Naive thymus-derived CD4-positive, alpha-beta T cell (primary cell): Measurements from ENCODE around the gene SPATA17. TPM values are rescaled to one million over a fixed set of nuclear protein-coding genes. Genes with fewer than 3 reads are reported as not detected.
"Not testable (repeated sequence)": the region's sequence is repeated elsewhere in the genome, so short reads cannot be mapped to it uniquely, and the experiment has no call there.

Experiments
- ATAC-seq: fragments of 150-1000 bp; cut with Tn5 transposase; 2 replicates; pipeline ENCODE4 v1.10.0; 2021; ENCODE audit warnings: mild to moderate bottlenecking, moderate library complexity
- CTCF ChIA-PET: fragments of 350-600 bp; sonication (Branson Sonifier 250); formaldehyde crosslinking; loops from one replicate; lab custom pipeline; 2021; ENCODE audit warnings: antibody characterized with exemption; lab: Charles Lee
- POLR2A ChIA-PET: fragments of 350-600 bp; sonication (Branson Sonifier 250); formaldehyde crosslinking; loops from one replicate; lab custom pipeline; 2021; ENCODE audit warnings: antibody characterized with exemption, inconsistent platforms; lab: Charles Lee
- DNase-seq, 9 donors: peaks; one replicate each; pipeline versions ENCODE4 v3.0.0 to v3.0.0-alpha.2; 2020 to 2022; ENCODE audit warnings: mixed read lengths in 1 of 9
- H3K27ac ChIP-seq: one replicate; pipeline ENCODE4 v1.7.0; 2013; ENCODE audit warnings: mild to moderate bottlenecking, low read depth, low read length, moderate library complexity
- H3K27me3 ChIP-seq, 2 donors: one replicate each; pipeline ENCODE4 v1.7.0; 2013; ENCODE audit warnings: low read length in 2 of 2, mild to moderate bottlenecking in 2 of 2, moderate library complexity in 2 of 2; ENCODE audit not compliant: control insufficient read depth in 2 of 2, insufficient read depth in 2 of 2
- H3K36me3 ChIP-seq, 3 experiments: 1 replicate in 2 of 3; 2 replicates in 1 of 3; pipeline ENCODE4 v1.7.0; 2013; ENCODE audit warnings: low read length in 3 of 3, mild to moderate bottlenecking in 3 of 3, moderate library complexity in 1 of 3; ENCODE audit not compliant: insufficient read depth in 3 of 3, control insufficient read depth in 2 of 3
- H3K4me1 ChIP-seq, 2 donors: one replicate each; pipeline ENCODE4 v1.7.0; 2013; ENCODE audit warnings: low read length in 2 of 2, mild to moderate bottlenecking in 2 of 2, moderate library complexity in 1 of 2; ENCODE audit not compliant: control insufficient read depth in 2 of 2, insufficient read depth in 2 of 2
- H3K4me3 ChIP-seq: 2 replicates; pipeline ENCODE4 v1.7.0; 2013; ENCODE audit warnings: mild to moderate bottlenecking, low read length
- H3K9me3 ChIP-seq, 3 experiments: 1 replicate in 2 of 3; 2 replicates in 1 of 3; pipeline ENCODE4 v1.7.0; 2013; ENCODE audit warnings: low read length in 3 of 3; ENCODE audit not compliant: control insufficient read depth in 2 of 3
- H3K27ac Mint-ChIP-seq, 9 donors: one replicate each; pipeline ENCODE4 v1.8.0; 2020 to 2022; ENCODE audit warnings: mixed read lengths in 9 of 9, mild to moderate bottlenecking in 8 of 9, moderate library complexity in 5 of 9, inconsistent platforms in 2 of 9
- H3K27me3 Mint-ChIP-seq, 5 donors: one replicate each; pipeline ENCODE4 v1.8.0; 2021 to 2022; ENCODE audit warnings: mixed read lengths in 5 of 5, mild to moderate bottlenecking in 1 of 5
- H3K36me3 Mint-ChIP-seq, 5 donors: one replicate each; pipeline ENCODE4 v1.8.0; 2020 to 2022; ENCODE audit warnings: mixed read lengths in 5 of 5, mild to moderate bottlenecking in 3 of 5, inconsistent platforms in 1 of 5
- H3K4me1 Mint-ChIP-seq, 7 donors: one replicate each; pipeline ENCODE4 v1.8.0; 2020 to 2022; ENCODE audit warnings: mixed read lengths in 7 of 7, mild to moderate bottlenecking in 3 of 7, inconsistent platforms in 1 of 7
- H3K4me3 Mint-ChIP-seq, 10 donors: one replicate each; pipeline ENCODE4 v1.8.0; 2020 to 2022; ENCODE audit warnings: mild to moderate bottlenecking in 10 of 10, mixed read lengths in 10 of 10, moderate library complexity in 6 of 10, inconsistent platforms in 2 of 10
- H3K9me3 Mint-ChIP-seq, 11 donors: one replicate each; pipeline ENCODE4 v1.8.0; 2020 to 2022; ENCODE audit warnings: mixed read lengths in 11 of 11, mild to moderate bottlenecking in 4 of 11, inconsistent platforms in 1 of 11, moderate library complexity in 1 of 11
- intact Hi-C, 2 donors: fragments of 100-400 bp; cut with micrococcal nuclease; formaldehyde crosslinking; loops; one replicate each; pipeline ENCODE4 v1.15.1; 2023
- polyA plus RNA-seq, 2 donors: library from polyadenylated mRNA; unstranded; fragments of 300-500 nt; fragmentation: Illumina TruSeq; gene quantifications; one replicate each; pipeline ENCODE4 v1.2.3, GENCODE V29; 2021
- total RNA-seq, 6 experiments: library from RNA in 5 of 6; stranded (reverse) in 5 of 6; gene quantifications; 1 replicate in 5 of 6; 2 replicates in 1 of 6; pipeline ENCODE4 v1.2.3 and lab custom pipeline; 2021 to 2026

Gene SPATA17
- total and polyA plus RNA-seq, 7 experiments from 2014 or later = not detected

GRCh38 chr1:217668351-217668940 lies 37.3 kb downstream of the SPATA17 start:
- H3K27ac Mint-ChIP-seq = no peak overlapping the region
- DNase-seq (no peak), ATAC-seq (no peak)
- H3K4me3 Mint-ChIP-seq = no peak overlapping the region
- Histone ChIP-seq H3K4me1 (no peaks in the 10 kb centered on the region), H3K36me3 (no peaks in the 10 kb centered on the region), H3K9me3 (no peaks in the 10 kb centered on the region), H3K4me3 (no peak overlapping the region), H3K27ac (no peak overlapping the region), H3K27me3 (no peaks in the 10 kb centered on the region)
- peaks cover 0 to 4% (median 0%) of the 10 kb centered on the region in 5 donors for H3K36me3 Mint-ChIP-seq
- peaks cover 0 to 1% (median 0%) of the 10 kb centered on the region in 11 donors for H3K9me3 Mint-ChIP-seq
- ChIA-PET CTCF (no interaction called here), POLR2A (no interaction called here)
- H3K27me3 Mint-ChIP-seq = peaks cover 0 to 21% (median 9%) of the 10 kb centered on the region in 5 donors
- intact Hi-C loops = no loop called here
- no peaks in the 10 kb centered on the region for H3K4me1 Mint-ChIP-seq

DNA sequence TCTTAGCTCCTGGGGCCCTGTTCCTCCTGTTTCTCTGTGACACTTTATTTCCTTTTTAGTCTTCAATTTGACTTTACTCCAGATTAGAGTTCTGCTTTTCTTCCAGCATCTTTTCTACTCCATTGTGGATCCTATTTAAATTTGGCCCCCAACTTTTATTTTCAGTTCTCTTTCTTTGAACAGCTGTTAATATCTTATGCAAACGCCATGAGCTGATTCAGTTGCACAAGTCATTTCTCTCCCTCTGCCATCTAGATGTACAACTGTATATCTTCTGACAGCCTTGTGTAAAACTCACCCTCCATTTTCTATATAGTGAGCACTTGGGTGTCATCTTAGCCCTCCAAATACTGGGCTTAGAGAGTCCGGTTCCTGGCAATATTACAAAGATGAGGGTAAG lies 42.2 kb downstream of the SPATA17 start:
- H3K4me1 ChIP-seq = no peaks in the 10 kb centered on the region
- Mint-ChIP-seq H3K27me3 (peaks cover 0 to 20% (median 8%) of the 10 kb centered on the region in 5 donors), H3K36me3 (no peaks in the 10 kb centered on the region), H3K4me3 (no peak overlapping the region), H3K27ac (no peak overlapping the region), H3K9me3 (peaks cover 0 to 1% (median 0%) of the 10 kb centered on the region in 11 donors), H3K4me1 (no peaks in the 10 kb centered on the region)
- ChIA-PET POLR2A (no interaction called here), CTCF (no interaction called here)
- no peaks in the 10 kb centered on the region for H3K36me3 ChIP-seq
- H3K27me3 ChIP-seq = no peaks in the 10 kb centered on the region
- DNase-seq (no peak), ATAC-seq (peak; percentile 24)
- H3K4me3 ChIP-seq = no peak overlapping the region
- intact Hi-C loops = no loop called here
- H3K9me3 ChIP-seq = no peaks in the 10 kb centered on the region
- no peak overlapping the region for H3K27ac ChIP-seq

GRCh38 chr1:217674028-217674729 lies 43.0 kb downstream of the SPATA17 start:
- no peaks in the 10 kb centered on the region for H3K36me3 Mint-ChIP-seq
- H3K4me3 Mint-ChIP-seq = no peak overlapping the region
- H3K4me1 ChIP-seq = no peaks in the 10 kb centered on the region
- H3K27me3 Mint-ChIP-seq = peaks cover 0 to 21% (median 8%) of the 10 kb centered on the region in 5 donors
- DNase-seq = no peak
- ChIA-PET CTCF (no interaction called here), POLR2A (no interaction called here)
- H3K36me3 ChIP-seq = no peaks in the 10 kb centered on the region
- no peaks in the 10 kb centered on the region for H3K9me3 Mint-ChIP-seq
- H3K4me1 Mint-ChIP-seq = no peaks in the 10 kb centered on the region
- H3K27ac Mint-ChIP-seq = no peak overlapping the region
- no peak for ATAC-seq
- H3K27ac ChIP-seq = no peak overlapping the region
- no peaks in the 10 kb centered on the region for H3K27me3 ChIP-seq
- H3K4me3 ChIP-seq = no peak overlapping the region
- no peaks in the 10 kb centered on the region for H3K9me3 ChIP-seq
- intact Hi-C loops = no loop called here

DNA sequence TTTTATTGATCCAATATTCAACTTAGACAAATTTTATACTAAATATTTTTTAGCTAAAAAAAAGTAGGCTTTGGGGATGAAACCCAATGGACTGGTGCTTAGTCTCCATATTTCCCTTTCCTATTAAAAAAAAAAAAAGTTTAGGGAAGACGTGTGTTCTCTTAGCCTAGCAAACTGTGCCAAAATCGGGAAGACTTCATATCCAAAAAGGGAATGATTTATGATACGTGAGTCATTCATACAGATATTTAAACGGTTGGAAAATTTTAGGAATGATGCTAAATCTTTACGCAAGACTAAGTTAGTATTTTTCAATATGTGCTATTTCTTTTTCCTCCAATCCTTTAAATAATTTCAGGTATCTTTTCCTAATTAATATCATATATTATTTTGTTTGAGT lies 50.7 kb downstream of the SPATA17 start:
- no peak for DNase-seq
- ATAC-seq = no peak
- POLR2A ChIA-PET = no interaction called here
- H3K27ac ChIP-seq = no peak overlapping the region
- H3K9me3 Mint-ChIP-seq = no peaks in the 10 kb centered on the region
- peaks cover 0 to 7% (median 0%) of the 10 kb centered on the region in 5 donors for H3K27me3 Mint-ChIP-seq
- H3K4me3 Mint-ChIP-seq = no peak overlapping the region
- no peak overlapping the region for H3K27ac Mint-ChIP-seq
- no peaks in the 10 kb centered on the region for H3K4me1 Mint-ChIP-seq
- no peak overlapping the region for H3K4me3 ChIP-seq
- CTCF ChIA-PET = no interaction called here
- intact Hi-C loops = no loop called here
- H3K27me3 ChIP-seq = no peaks in the 10 kb centered on the region
- H3K36me3 ChIP-seq = no peaks in the 10 kb centered on the region
- H3K36me3 Mint-ChIP-seq = no peaks in the 10 kb centered on the region
- H3K9me3 ChIP-seq = no peaks in the 10 kb centered on the region
- no peaks in the 10 kb centered on the region for H3K4me1 ChIP-seq

DNA sequence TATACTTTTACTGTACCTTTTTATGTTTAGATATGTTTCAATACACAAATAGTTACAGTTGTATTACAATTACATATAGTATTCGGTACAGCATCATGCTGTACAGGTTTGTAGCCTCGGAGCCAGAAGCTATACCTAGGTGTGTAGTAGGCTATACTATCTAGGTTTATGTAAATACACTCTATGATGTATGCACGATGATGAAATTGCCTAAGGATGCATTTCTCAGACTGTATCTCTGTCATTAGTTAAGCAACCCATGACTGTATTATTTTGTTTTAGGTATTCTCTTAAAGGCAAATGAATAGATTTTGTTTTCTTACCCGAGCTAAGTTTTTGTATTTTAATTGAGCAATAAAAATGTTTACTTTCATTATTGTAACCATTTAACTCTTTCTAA lies 56.4 kb downstream of the SPATA17 start:
- CTCF ChIA-PET = no interaction called here
- intact Hi-C loops = no loop called here
- Histone ChIP-seq H3K9me3 (no peaks in the 10 kb centered on the region), H3K36me3 (no peaks in the 10 kb centered on the region), H3K27ac (no peak overlapping the region), H3K4me1 (no peaks in the 10 kb centered on the region), H3K27me3 (no peaks in the 10 kb centered on the region), H3K4me3 (no peak overlapping the region)
- Mint-ChIP-seq H3K4me3 (no peak overlapping the region), H3K36me3 (no peaks in the 10 kb centered on the region), H3K27ac (no peak overlapping the region), H3K4me1 (no peaks in the 10 kb centered on the region), H3K9me3 (no peaks in the 10 kb centered on the region), H3K27me3 (no peaks in the 10 kb centered on the region)
- ATAC-seq (no peak), DNase-seq (no peak)
- POLR2A ChIA-PET = no interaction called here

DNA sequence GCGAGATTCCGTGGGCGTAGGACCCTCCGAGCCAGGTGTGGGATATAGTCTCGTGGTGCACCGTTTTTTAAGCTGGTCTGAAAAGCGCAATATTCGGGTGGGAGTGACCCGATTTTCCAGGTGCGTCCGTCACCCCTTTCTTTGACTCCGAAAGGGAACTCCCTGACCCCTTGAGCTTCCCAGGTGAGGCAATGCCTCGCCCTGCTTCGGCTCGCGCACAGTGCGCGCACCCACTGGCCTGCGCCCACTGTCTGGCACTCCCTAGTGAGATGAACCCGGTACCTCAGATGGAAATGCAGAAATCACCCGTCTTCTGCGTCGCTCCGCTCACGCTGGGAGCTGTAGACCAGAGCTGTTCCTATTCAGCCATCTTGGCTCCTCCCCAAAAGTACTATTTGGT lies 65.0 kb downstream of the SPATA17 start:
- H3K4me1 Mint-ChIP-seq, H3K9me3 Mint-ChIP-seq, H3K36me3 Mint-ChIP-seq, H3K27me3 Mint-ChIP-seq, H3K9me3 ChIP-seq, DNase-seq, H3K27ac ChIP-seq, H3K27ac Mint-ChIP-seq, intact Hi-C loops, H3K4me3 Mint-ChIP-seq, CTCF ChIA-PET, H3K4me1 ChIP-seq, ATAC-seq, H3K36me3 ChIP-seq, H3K27me3 ChIP-seq, H3K4me3 ChIP-seq: not testable (repeated sequence)
- POLR2A ChIA-PET = interaction anchor here (1.0 kb wide), 1 partner anchor 65 kb away, joined by 3 read pairs; the partner anchor contains the start of gene GPATCH2

DNA sequence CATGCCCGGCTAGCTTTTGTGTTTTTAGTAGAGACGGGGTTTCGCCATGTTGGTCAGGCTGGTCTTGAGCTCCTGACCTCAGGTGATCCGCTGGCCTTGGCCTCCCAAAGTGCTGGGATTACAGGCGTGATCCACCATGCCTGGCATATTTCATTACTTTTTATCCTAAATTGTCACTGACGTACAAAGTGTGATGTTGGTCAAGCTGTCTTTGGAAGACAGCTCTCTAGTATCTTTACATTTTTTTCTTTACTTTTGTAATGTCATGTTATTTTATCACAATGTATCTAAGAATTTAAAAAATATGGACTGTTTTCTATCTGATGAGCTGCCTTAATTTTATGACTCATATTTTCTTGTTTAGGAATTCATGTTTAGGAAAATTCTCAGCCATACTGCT lies 72.2 kb downstream of the SPATA17 start:
- DNase-seq (no peak), ATAC-seq (no peak)
- Mint-ChIP-seq H3K36me3 (peaks cover 0 to 8% (median 0%) of the 10 kb centered on the region in 5 donors), H3K27me3 (peaks cover 0 to 14% (median 0%) of the 10 kb centered on the region in 5 donors), H3K27ac (no peak overlapping the region), H3K9me3 (peaks cover 3 to 29% (median 7%) of the 10 kb centered on the region in 11 donors), H3K4me3 (no peak overlapping the region), H3K4me1 (no peaks in the 10 kb centered on the region)
- Histone ChIP-seq H3K4me3 (no peak overlapping the region), H3K36me3 (no peaks in the 10 kb centered on the region), H3K4me1 (no peaks in the 10 kb centered on the region), H3K27me3 (no peaks in the 10 kb centered on the region), H3K9me3 (no peaks in the 10 kb centered on the region), H3K27ac (no peak overlapping the region)
- ChIA-PET CTCF (no interaction called here), POLR2A (no interaction called here)
- intact Hi-C loops = no loop called here
